Stimulated activated CD8-positive, alpha-beta memory T cell treated with anti-CD3 and anti-CD28 coated beads, Interleukin-2, amount 100 ng/mL, for 48 hours (primary cell): Measurements from ENCODE around the gene LOC101059915.
"Not testable (repeated sequence)": the region's sequence is repeated elsewhere in the genome, so short reads cannot be mapped to it uniquely, and the experiment has no call there.

Source experiments
- DNase-seq, 2 donors: peaks; one replicate each; pipeline ENCODE4 v3.0.0-alpha.2; 2020; ENCODE audit warnings: low read depth in 2 of 2

LOC101059915 gene

GRCh38 chrX:71640002-71640401, 27.3 kb upstream of the LOC101059915 start:
- no peak for DNase-seq

GRCh38 chrX:71644406-71644805, 22.9 kb upstream of the LOC101059915 start:
- DNase-seq: not testable (repeated sequence)

- no peak for DNase-seq
Observed at GRCh38 chrX:71650333-71650969, 16.9 kb upstream of the LOC101059915 start.

- DNase-seq: peak in 1 of 2 donors; percentile 20
Observed at GRCh38 chrX:71652405-71652804, 14.9 kb upstream of the LOC101059915 start.

- no peak for DNase-seq
Observed at GRCh38 chrX:71653344-71653743, 14.0 kb upstream of the LOC101059915 start.

- no peak for DNase-seq
Observed at GRCh38 chrX:71657267-71657666, 10.1 kb upstream of the LOC101059915 start.

- no peak for DNase-seq
Observed at GRCh38 chrX:71659342-71659741, 8.0 kb upstream of the LOC101059915 start.

- no peak for DNase-seq
Observed at GRCh38 chrX:71659959-71660358, 7.4 kb upstream of the LOC101059915 start.

- DNase-seq: no peak
Observed at GRCh38 chrX:71660562-71661416, 6.6 kb upstream of the LOC101059915 start.

GRCh38 chrX:71661919-71662318, 5.4 kb upstream of the LOC101059915 start:
- no peak for DNase-seq

GRCh38 chrX:71662654-71663053, 4.7 kb upstream of the LOC101059915 start:
- not testable (repeated sequence) for DNase-seq

GRCh38 chrX:71663238-71663637, 4.1 kb upstream of the LOC101059915 start:
- peak in 1 of 2 donors; percentile 36 for DNase-seq

GRCh38 chrX:71664202-71664601, 3.1 kb upstream of the LOC101059915 start:
- DNase-seq: not testable (repeated sequence)

- DNase-seq: no peak
Observed at GRCh38 chrX:71664889-71665491, 2.4 kb upstream of the LOC101059915 start.

GRCh38 chrX:71665747-71666146, 1.6 kb upstream of the LOC101059915 start:
- no peak for DNase-seq

GRCh38 chrX:71666240-71667223, 814 bp upstream of the LOC101059915 start:
- DNase-seq: no peak

- no peak for DNase-seq
Observed at GRCh38 chrX:71668248-71668595, 876 bp downstream of the LOC101059915 start.

GRCh38 chrX:71669492-71669891, 2.1 kb downstream of the LOC101059915 start:
- no peak for DNase-seq

- peak in 1 of 2 donors; percentile 17 for DNase-seq
Observed at GRCh38 chrX:71669947-71670346, 2.6 kb downstream of the LOC101059915 start.

GRCh38 chrX:71671043-71671780, 3.9 kb downstream of the LOC101059915 start:
- DNase-seq: peak in 1 of 2 donors; percentile 42

GRCh38 chrX:71671938-71672337, 4.6 kb downstream of the LOC101059915 start:
- no peak for DNase-seq
